HL-60/S4 (cell line): ENCODE results near the gene GCK.

Experiments used
- in situ Hi-C: fragments of 300-500 bp; cut with MboI; formaldehyde crosslinking; loops from 2 replicates; pipeline ENCODE4 v1.14.3; 2022; ENCODE audit warnings: low sequenced_read_pairs

GCK gene

DNA sequence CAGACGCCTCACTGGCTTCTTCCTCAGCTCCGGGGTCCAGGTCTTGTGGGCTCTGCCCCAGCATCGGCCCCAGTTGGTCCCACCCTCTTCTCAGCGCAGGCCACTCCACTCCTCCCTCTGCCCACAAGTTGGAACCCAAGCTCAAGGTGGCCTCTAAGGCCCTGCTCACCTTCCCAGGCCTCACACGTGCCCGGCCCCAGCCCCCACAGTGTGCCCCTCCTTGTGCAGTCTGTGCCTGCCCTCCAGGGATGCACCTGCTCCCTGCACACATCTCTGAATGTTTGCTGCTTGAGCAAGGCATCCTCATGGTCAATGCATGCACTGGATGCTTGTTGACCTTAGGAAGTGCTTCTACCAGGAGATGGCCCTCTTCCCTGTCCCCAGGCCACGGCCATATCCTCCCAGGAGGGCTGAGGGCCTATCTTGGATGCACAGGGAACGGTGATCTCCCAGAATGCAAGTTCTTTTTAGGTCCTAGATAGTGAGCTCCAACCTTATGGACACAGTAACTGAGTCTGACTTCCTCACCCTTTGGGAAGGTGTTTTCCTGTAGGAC is 92.8 kb downstream of the GCK start:
- in situ Hi-C loops = no loop called here

DNA sequence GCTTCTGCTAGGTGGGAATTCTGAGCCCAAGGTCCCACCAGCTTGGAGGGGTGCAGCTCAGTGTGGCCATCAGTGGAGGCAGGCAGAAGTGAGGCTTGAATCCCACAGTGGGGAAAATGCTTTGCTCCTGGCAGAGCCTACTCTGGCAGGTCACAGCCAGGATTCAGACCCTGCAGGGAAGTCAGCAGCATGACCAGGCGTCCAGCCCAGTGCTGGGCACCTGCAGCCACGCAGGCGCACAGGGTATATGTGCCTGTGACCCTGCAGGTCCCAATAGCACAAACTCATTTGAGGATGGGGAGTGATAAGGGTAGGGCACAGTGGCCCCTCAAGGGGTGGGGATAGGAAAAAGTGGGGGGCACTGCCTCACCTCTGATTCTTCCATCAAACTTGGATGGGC is 93.5 kb downstream of the GCK start:
- in situ Hi-C loops = no loop called here

DNA sequence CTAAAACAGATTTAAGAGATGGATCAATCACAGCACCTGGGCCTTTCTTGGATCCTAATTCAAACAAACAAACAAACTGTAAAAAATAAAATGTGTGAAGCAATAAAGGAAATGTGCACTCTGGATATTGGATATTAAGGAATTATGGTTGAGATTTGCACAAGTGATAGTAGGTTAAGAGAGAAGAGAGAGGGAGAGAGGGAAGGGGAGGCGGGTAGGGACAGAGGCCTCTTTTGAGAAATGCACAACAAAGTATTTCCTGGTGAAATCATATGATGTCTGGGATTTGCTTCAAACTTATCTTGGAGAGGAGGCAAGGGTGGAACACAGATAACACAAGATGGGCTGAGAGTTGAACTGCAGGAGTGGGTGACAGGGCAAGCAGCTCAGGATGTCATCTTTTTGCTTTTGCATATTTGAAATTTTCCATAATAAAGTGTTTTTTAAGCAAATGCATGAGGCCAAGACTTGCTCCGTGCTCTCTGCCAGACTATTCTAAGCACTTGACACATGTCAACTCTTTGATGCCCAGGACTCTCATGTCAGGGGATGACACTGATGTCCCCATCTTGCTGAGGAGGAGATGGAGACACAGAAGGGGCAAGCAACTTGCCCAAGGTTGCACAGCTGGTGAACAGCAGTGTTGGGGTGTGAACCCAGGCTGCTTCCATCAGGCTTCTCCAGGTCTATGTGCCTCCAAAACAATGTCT is 94.2 kb downstream of the GCK start:
- in situ Hi-C loops = no loop called here

DNA sequence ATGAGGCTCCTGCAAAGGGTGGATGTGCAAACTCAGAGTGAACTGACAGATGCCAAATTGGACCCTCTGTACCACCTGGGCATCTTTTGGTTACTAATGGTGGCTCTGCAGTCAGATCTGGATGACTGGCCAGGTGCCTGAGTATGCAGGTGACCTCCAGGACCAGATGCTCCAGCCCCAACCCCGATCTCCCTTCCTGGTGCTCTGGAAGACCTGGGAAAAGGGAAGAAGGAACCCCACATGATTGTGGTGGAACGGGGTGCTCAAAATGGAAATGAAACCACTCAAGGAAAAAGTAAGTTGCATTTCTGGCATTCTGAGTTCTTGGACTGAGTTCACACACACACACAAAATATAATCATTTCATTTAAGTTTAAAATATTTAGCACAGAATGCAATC is 94.9 kb downstream of the GCK start:
- in situ Hi-C loops = no loop called here
